Caki2 (cell line): ENCODE data around the gene CFAP119. TPM values are rescaled to one million over a fixed set of nuclear protein-coding genes. Genes with fewer than 3 reads are reported as not detected.
A peak's percentile ranks its signal among the peaks of the same experiment; 100 is the strongest.

Experiments
- DNase-seq: peaks from one replicate; pipeline ENCODE4 v3.0.0-alpha.2; 2015; ENCODE audit warnings: low read depth
- in situ Hi-C: cut with HindIII; loops from 2 replicates; pipeline ENCODE4 v1.10.0; 2016; ENCODE audit warnings: low sequenced_read_pairs, low pct_unique_long_range_greater_than_20kb, mixed read lengths
- total RNA-seq: library from RNA; depleted of rRNA; stranded (reverse); fragments of >200 nt; shearing (Covaris generic); gene quantifications from 2 replicates; pipeline ENCODE4 v1.2.3, GENCODE V29; 2014; ENCODE audit warnings: low replicate concordance

Gene CFAP119
- total RNA-seq, 1 experiment from 2014 or later, result 12.3 TPM

- in situ Hi-C loops, result no loop called here
- DNase-seq, result no peak
These were observed 22.4 kb upstream of the CFAP119 start for GRCh38 chr16:30784215-30784614.

- in situ Hi-C loops, result no loop called here
- no peak for DNase-seq
These were observed 21.6 kb upstream of the CFAP119 start for GRCh38 chr16:30783280-30784109.

- in situ Hi-C loops, result no loop called here
- DNase-seq, result no peak
These were observed 20.8 kb upstream of the CFAP119 start for GRCh38 chr16:30782486-30783279.

- DNase-seq, result no peak
- in situ Hi-C loops, result no loop called here
These were observed 18.7 kb upstream of the CFAP119 start for GRCh38 chr16:30780549-30780948.

- in situ Hi-C loops, result no loop called here
- DNase-seq, result no peak
These were observed 18.2 kb upstream of the CFAP119 start for GRCh38 chr16:30780021-30780420.

- in situ Hi-C loops, result no loop called here
- DNase-seq, result no peak
These were observed 17.7 kb upstream of the CFAP119 start for GRCh38 chr16:30779596-30779995.

GRCh38 chr16:30778549-30779244 is 16.8 kb upstream of the CFAP119 start:
- in situ Hi-C loops, result no loop called here
- no peak for DNase-seq

- in situ Hi-C loops, result no loop called here
These were observed 15.9 kb upstream of the CFAP119 start for GRCh38 chr16:30777591-30778297.

GRCh38 chr16:30775392-30776188 is 13.7 kb upstream of the CFAP119 start:
- DNase-seq, result peak; percentile 85
- in situ Hi-C loops, result no loop called here

More at GRCh38 chr16:30777591-30778297, 15.9 kb upstream of the CFAP119 start:
- DNase-seq, result no peak

- in situ Hi-C loops, result no loop called here
- DNase-seq, result no peak
These were observed 13.2 kb upstream of the CFAP119 start for GRCh38 chr16:30775131-30775391.

GRCh38 chr16:30774367-30775130 is 12.7 kb upstream of the CFAP119 start:
- in situ Hi-C loops, result loop anchor here (25.0 kb wide), 1 partner anchor 163 kb away; the partner anchor contains the start of gene ORAI3
- peak; percentile 45 for DNase-seq

GRCh38 chr16:30773826-30774225 is 12.0 kb upstream of the CFAP119 start:
- no peak for DNase-seq

GRCh38 chr16:30771726-30772125 is 9.9 kb upstream of the CFAP119 start:
- no peak for DNase-seq
- in situ Hi-C loops, result loop anchor here (25.0 kb wide), 1 partner anchor 166 kb away; the partner anchor contains the start of gene ORAI3

More at GRCh38 chr16:30773826-30774225, 12.0 kb upstream of the CFAP119 start:
- in situ Hi-C loops, result loop anchor here (25.0 kb wide), 1 partner anchor 163 kb away; the partner anchor contains the start of gene ORAI3

GRCh38 chr16:30769379-30770089 is 7.7 kb upstream of the CFAP119 start:
- in situ Hi-C loops, result loop anchor here (25.0 kb wide), 1 partner anchor 168 kb away; the partner anchor contains the start of gene ORAI3
- DNase-seq, result no peak

GRCh38 chr16:30768583-30769181 is 6.8 kb upstream of the CFAP119 start:
- no peak for DNase-seq
- in situ Hi-C loops, result loop anchor here (25.0 kb wide), 1 partner anchor 169 kb away; the partner anchor contains the start of gene ORAI3
